ENCODE measurements around the gene ABLIM2.

The ABLIM2 gene

GRCh38 chr4:8089862-8090261 is 68.8 kb downstream of the ABLIM2 start:
- Mint-ChIP-seq H3K4me3 (no peak overlapping the region), H3K9me3 (peaks cover 14% of the 10 kb centered on the region), H3K27me3 (no peaks in the 10 kb centered on the region), H3K4me1 (no peaks in the 10 kb centered on the region), H3K36me3 (ENCODE audit: insufficient read depth) (peaks cover 2% of the 10 kb centered on the region), H3K27ac (ENCODE audit: low read depth) (no peak overlapping the region)
- DNase-seq (ENCODE audit: low spot score in 2 of 2) (no peak), ATAC-seq (replicated peaks; ENCODE audit: extremely low read depth, poor library complexity, severe bottlenecking) (no peak)

GRCh38 chr4:8088966-8089491 is 69.6 kb downstream of the ABLIM2 start:
- Mint-ChIP-seq H3K36me3 (ENCODE audit: insufficient read depth) (peaks cover 2% of the 10 kb centered on the region), H3K9me3 (peaks cover 7% of the 10 kb centered on the region)

GRCh38 chr4:8087921-8088495 is 70.6 kb downstream of the ABLIM2 start:
- Mint-ChIP-seq H3K4me1 (peaks cover 5% of the 10 kb centered on the region), H3K27ac (ENCODE audit: low read depth) (no peak overlapping the region), H3K27me3 (no peaks in the 10 kb centered on the region), H3K36me3 (ENCODE audit: insufficient read depth) (no peaks in the 10 kb centered on the region), H3K4me3 (no peak overlapping the region), H3K9me3 (no peaks in the 10 kb centered on the region)
- no peak for DNase-seq (ENCODE audit: low spot score in 2 of 2)
- ATAC-seq (replicated peaks; ENCODE audit: extremely low read depth, poor library complexity, severe bottlenecking) = no peak

More at GRCh38 chr4:8088966-8089491, 69.6 kb downstream of the ABLIM2 start:
- ATAC-seq (replicated peaks; ENCODE audit: extremely low read depth, poor library complexity, severe bottlenecking) (no peak), DNase-seq (ENCODE audit: low spot score in 2 of 2) (no peak)
- no peak overlapping the region for H3K4me3 Mint-ChIP-seq
- no peaks in the 10 kb centered on the region for H3K27me3 Mint-ChIP-seq
- no peaks in the 10 kb centered on the region for H3K4me1 Mint-ChIP-seq
- H3K27ac Mint-ChIP-seq (ENCODE audit: low read depth) = no peak overlapping the region

GRCh38 chr4:8086783-8087445 is 71.7 kb downstream of the ABLIM2 start:
- no peaks in the 10 kb centered on the region for H3K9me3 Mint-ChIP-seq
- no peaks in the 10 kb centered on the region for H3K27me3 Mint-ChIP-seq
- H3K36me3 Mint-ChIP-seq (ENCODE audit: insufficient read depth) = no peaks in the 10 kb centered on the region
- DNase-seq (ENCODE audit: low spot score in 2 of 2) (no peak), ATAC-seq (replicated peaks; ENCODE audit: extremely low read depth, poor library complexity, severe bottlenecking) (no peak)
- H3K4me3 Mint-ChIP-seq = no peak overlapping the region
- peaks cover 5% of the 10 kb centered on the region for H3K4me1 Mint-ChIP-seq
- H3K27ac Mint-ChIP-seq (ENCODE audit: low read depth) = no peak overlapping the region

- Mint-ChIP-seq H3K27me3 (no peaks in the 10 kb centered on the region), H3K27ac (ENCODE audit: low read depth) (no peak overlapping the region), H3K36me3 (ENCODE audit: insufficient read depth) (no peaks in the 10 kb centered on the region), H3K4me1 (peaks cover 5% of the 10 kb centered on the region), H3K9me3 (no peaks in the 10 kb centered on the region), H3K4me3 (no peak overlapping the region)
- DNase-seq (ENCODE audit: low spot score in 2 of 2) = no peak
- ATAC-seq (replicated peaks; ENCODE audit: extremely low read depth, poor library complexity, severe bottlenecking) = no peak
Measured at GRCh38 chr4:8085491-8086117, 73.0 kb downstream of the ABLIM2 start.

GRCh38 chr4:8084712-8085490 is 73.7 kb downstream of the ABLIM2 start:
- ATAC-seq (replicated peaks; ENCODE audit: extremely low read depth, poor library complexity, severe bottlenecking) = no peak
- H3K36me3 Mint-ChIP-seq (ENCODE audit: insufficient read depth) = no peaks in the 10 kb centered on the region
- no peaks in the 10 kb centered on the region for H3K27me3 Mint-ChIP-seq
- H3K4me1 Mint-ChIP-seq = peaks cover 5% of the 10 kb centered on the region
- no peak overlapping the region for H3K27ac Mint-ChIP-seq (ENCODE audit: low read depth)
- no peaks in the 10 kb centered on the region for H3K9me3 Mint-ChIP-seq
- no peak for DNase-seq (ENCODE audit: low spot score in 2 of 2)
- no peak overlapping the region for H3K4me3 Mint-ChIP-seq

- Mint-ChIP-seq H3K9me3 (no peaks in the 10 kb centered on the region), H3K36me3 (ENCODE audit: insufficient read depth) (no peaks in the 10 kb centered on the region), H3K27ac (ENCODE audit: low read depth) (no peak overlapping the region), H3K4me3 (no peak overlapping the region), H3K27me3 (no peaks in the 10 kb centered on the region), H3K4me1 (peaks cover 5% of the 10 kb centered on the region)
- no peak for DNase-seq (ENCODE audit: low spot score in 2 of 2)
- no peak for ATAC-seq (replicated peaks; ENCODE audit: extremely low read depth, poor library complexity, severe bottlenecking)
Measured at GRCh38 chr4:8084031-8084660, 74.5 kb downstream of the ABLIM2 start.

GRCh38 chr4:8083086-8083825 is 75.4 kb downstream of the ABLIM2 start:
- peaks cover 5% of the 10 kb centered on the region for H3K4me1 Mint-ChIP-seq
- ATAC-seq (replicated peaks; ENCODE audit: extremely low read depth, poor library complexity, severe bottlenecking) = no peak
- no peak overlapping the region for H3K4me3 Mint-ChIP-seq
- no peak for DNase-seq (ENCODE audit: low spot score in 2 of 2)
- no peaks in the 10 kb centered on the region for H3K36me3 Mint-ChIP-seq (ENCODE audit: insufficient read depth)
- no peak overlapping the region for H3K27ac Mint-ChIP-seq (ENCODE audit: low read depth)
- no peaks in the 10 kb centered on the region for H3K9me3 Mint-ChIP-seq
- no peaks in the 10 kb centered on the region for H3K27me3 Mint-ChIP-seq

GRCh38 chr4:8082517-8083055 is 76.0 kb downstream of the ABLIM2 start:
- Mint-ChIP-seq H3K4me3 (no peak overlapping the region), H3K9me3 (no peaks in the 10 kb centered on the region), H3K36me3 (ENCODE audit: insufficient read depth) (no peaks in the 10 kb centered on the region), H3K4me1 (peaks cover 5% of the 10 kb centered on the region), H3K27me3 (no peaks in the 10 kb centered on the region), H3K27ac (ENCODE audit: low read depth) (no peak overlapping the region)
- ATAC-seq (replicated peaks; ENCODE audit: extremely low read depth, poor library complexity, severe bottlenecking) = no peak
- no peak for DNase-seq (ENCODE audit: low spot score in 2 of 2)

GRCh38 chr4:8081621-8082516 is 76.7 kb downstream of the ABLIM2 start:
- no peaks in the 10 kb centered on the region for H3K9me3 Mint-ChIP-seq
- H3K27me3 Mint-ChIP-seq = no peaks in the 10 kb centered on the region
- peaks cover 5% of the 10 kb centered on the region for H3K4me1 Mint-ChIP-seq
- H3K4me3 Mint-ChIP-seq = no peak overlapping the region
- DNase-seq (ENCODE audit: low spot score in 2 of 2) = no peak
- ATAC-seq (replicated peaks; ENCODE audit: extremely low read depth, poor library complexity, severe bottlenecking) = no peak
- no peak overlapping the region for H3K27ac Mint-ChIP-seq (ENCODE audit: low read depth)
- H3K36me3 Mint-ChIP-seq (ENCODE audit: insufficient read depth) = no peaks in the 10 kb centered on the region

- no peaks in the 10 kb centered on the region for H3K36me3 Mint-ChIP-seq (ENCODE audit: insufficient read depth)
- H3K9me3 Mint-ChIP-seq = no peaks in the 10 kb centered on the region
- H3K4me1 Mint-ChIP-seq = peaks cover 5% of the 10 kb centered on the region
- DNase-seq (ENCODE audit: low spot score in 2 of 2) (no peak), ATAC-seq (replicated peaks; ENCODE audit: extremely low read depth, poor library complexity, severe bottlenecking) (no peak)
- no peaks in the 10 kb centered on the region for H3K27me3 Mint-ChIP-seq
- no peak overlapping the region for H3K4me3 Mint-ChIP-seq
- no peak overlapping the region for H3K27ac Mint-ChIP-seq (ENCODE audit: low read depth)
Measured at GRCh38 chr4:8081171-8081570, 77.4 kb downstream of the ABLIM2 start.
